ENCODE data around the gene ABLIM2. TPM values are rescaled to one million over a fixed set of nuclear protein-coding genes. Genes with fewer than 3 reads are reported as not detected.

ABLIM2 gene
- polyA plus RNA-seq, 1 donor from 2014 or later = 14.9 TPM

- no peak overlapping the region for H2AFZ ChIP-seq (ENCODE audit: low read depth, low read length)
- no peak overlapping the region for H3K9ac ChIP-seq (ENCODE audit: low read length)
- H3K27ac ChIP-seq (ENCODE audit: low read length) = no peak overlapping the region
- H3K27me3 ChIP-seq (ENCODE audit: insufficient read depth, low read depth, low read length) = no peaks in the 10 kb centered on the region
- H3K4me2 ChIP-seq (ENCODE audit: low read length) = no peak overlapping the region
- H3K36me3 ChIP-seq (ENCODE audit: insufficient read depth, low read length) = no peaks in the 10 kb centered on the region
- H4K20me1 ChIP-seq (ENCODE audit: insufficient read depth) = no peaks in the 10 kb centered on the region
- H3F3A ChIP-seq (ENCODE audit: insufficient read depth, low read length, poor library complexity, severe bottlenecking) = no peaks in the 10 kb centered on the region
- no peak overlapping the region for H3K4me3 ChIP-seq (ENCODE audit: low read length)
- no peaks in the 10 kb centered on the region for H3K79me2 ChIP-seq (replicated peaks; ENCODE audit: insufficient read depth, low read length)
- TF ChIP-seq POLR2AphosphoS5 (IDR thresholded peaks at IDR 0.05) = no peak
- no peak for TF ChIP-seq TAF1 (IDR thresholded peaks at IDR 0.05; ENCODE audit: low read depth)
- no peak for TF ChIP-seq RAD21 (conservative IDR thresholded peaks at IDR 0.05)
- TF ChIP-seq EP300 (conservative IDR thresholded peaks at IDR 0.05; ENCODE audit: poor library complexity, severe bottlenecking) = no peak
- TF ChIP-seq SMC3 (conservative IDR thresholded peaks at IDR 0.05; ENCODE audit: poor library complexity) = no peak
- TF ChIP-seq REST (IDR thresholded peaks at IDR 0.05; ENCODE audit: borderline replicate concordance) = no peak
- no peak for TF ChIP-seq CTCF (IDR thresholded peaks at IDR 0.05; ENCODE audit: poor library complexity, severe bottlenecking)
- no peak for TF ChIP-seq EZH2 (IDR thresholded peaks at IDR 0.05; ENCODE audit: borderline replicate concordance, insufficient read depth, low read length, poor library complexity, severe bottlenecking)
- TF ChIP-seq MXI1 (conservative IDR thresholded peaks at IDR 0.05; ENCODE audit: poor library complexity, severe bottlenecking) = no peak
- peaks cover 3% of the 10 kb centered on the region for H3K9me3 ChIP-seq (ENCODE audit: low read length)
- no peaks in the 10 kb centered on the region for H3K9me2 ChIP-seq (ENCODE audit: insufficient read depth, low read length)
Observed at GRCh38 chr4:8164687-8165086, 6.1 kb upstream of the ABLIM2 start.

DNA sequence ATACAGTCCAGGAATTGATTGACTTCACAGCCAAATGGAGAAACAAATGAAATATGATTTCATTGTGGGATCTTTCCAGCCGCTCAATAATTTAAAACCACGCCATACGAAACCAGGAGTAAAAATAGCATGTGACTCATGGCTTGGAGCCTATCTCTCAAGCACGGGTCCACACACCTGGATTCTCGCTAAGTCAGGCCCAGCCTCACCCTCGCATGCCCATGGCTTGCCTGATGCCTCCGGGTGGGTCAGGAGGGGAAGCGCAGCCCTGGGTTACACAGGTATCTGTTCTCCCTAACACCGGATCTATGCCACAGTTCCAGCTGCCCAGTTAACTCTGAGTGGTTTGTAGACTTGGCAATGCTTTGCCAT lies 5.6 kb upstream of the ABLIM2 start:
- Histone ChIP-seq H3K4me2 (ENCODE audit: low read length) (no peak overlapping the region), H3K9ac (ENCODE audit: low read length) (no peak overlapping the region), H4K20me1 (ENCODE audit: insufficient read depth) (no peaks in the 10 kb centered on the region), H3K27ac (ENCODE audit: low read length) (no peak overlapping the region), H3K27me3 (ENCODE audit: insufficient read depth, low read depth, low read length) (no peaks in the 10 kb centered on the region), H3K9me2 (ENCODE audit: insufficient read depth, low read length) (no peaks in the 10 kb centered on the region), H3K4me3 (ENCODE audit: low read length) (no peak overlapping the region), H3K9me3 (ENCODE audit: low read length) (peaks cover 3% of the 10 kb centered on the region), H2AFZ (ENCODE audit: low read depth, low read length) (no peak overlapping the region), H3F3A (ENCODE audit: insufficient read depth, low read length, poor library complexity, severe bottlenecking) (no peaks in the 10 kb centered on the region), H3K79me2 (replicated peaks; ENCODE audit: insufficient read depth, low read length) (no peaks in the 10 kb centered on the region), H3K36me3 (ENCODE audit: insufficient read depth, low read length) (no peaks in the 10 kb centered on the region)
- TF ChIP-seq EP300 (conservative IDR thresholded peaks at IDR 0.05; ENCODE audit: poor library complexity, severe bottlenecking) (no peak), SMC3 (conservative IDR thresholded peaks at IDR 0.05; ENCODE audit: poor library complexity) (no peak), MXI1 (conservative IDR thresholded peaks at IDR 0.05; ENCODE audit: poor library complexity, severe bottlenecking) (no peak), EZH2 (IDR thresholded peaks at IDR 0.05; ENCODE audit: borderline replicate concordance, insufficient read depth, low read length, poor library complexity, severe bottlenecking) (no peak), RAD21 (conservative IDR thresholded peaks at IDR 0.05) (no peak), REST (IDR thresholded peaks at IDR 0.05; ENCODE audit: borderline replicate concordance) (no peak), TAF1 (IDR thresholded peaks at IDR 0.05; ENCODE audit: low read depth) (no peak), CTCF (IDR thresholded peaks at IDR 0.05; ENCODE audit: poor library complexity, severe bottlenecking) (no peak), POLR2AphosphoS5 (IDR thresholded peaks at IDR 0.05) (no peak)

All from neural cell (in vitro differentiated cells).